A673 (cell line): ENCODE data around the gene CNN2.

Experiments used
- CTCF ChIP-seq: fragments of 300-800, 200-600 bp; sonication (generic); conservative IDR thresholded peaks from 2 replicates; pipeline ENCODE4 v1.5.1; 2017; ENCODE audit warnings: low read depth, mild to moderate bottlenecking, antibody characterized with exemption, low read length, moderate library complexity, mixed read lengths
- EZH2 ChIP-seq: fragments of 200-600 bp; sonication (generic); IDR thresholded peaks from 2 replicates; pipeline ENCODE4 v1.6.1; 2017; ENCODE audit warnings: borderline replicate concordance, low read depth, mild to moderate bottlenecking, mixed read lengths, antibody characterized with exemption, low read length; ENCODE audit not compliant: poor library complexity, severe bottlenecking

- TF ChIP-seq CTCF, result no peak
- TF ChIP-seq EZH2, result no peak
These were observed 33.0 kb upstream of the CNN2 start for GRCh38 chr19:993361-993830.
